ENCODE measurements around the gene ORMDL1. TPM values are rescaled to one million over a fixed set of nuclear protein-coding genes. Genes with fewer than 3 reads are reported as not detected.

ORMDL1 gene
- total and polyA plus RNA-seq, 4 experiments from 2014 or later = 109 to 190 (median 158) TPM

DNA sequence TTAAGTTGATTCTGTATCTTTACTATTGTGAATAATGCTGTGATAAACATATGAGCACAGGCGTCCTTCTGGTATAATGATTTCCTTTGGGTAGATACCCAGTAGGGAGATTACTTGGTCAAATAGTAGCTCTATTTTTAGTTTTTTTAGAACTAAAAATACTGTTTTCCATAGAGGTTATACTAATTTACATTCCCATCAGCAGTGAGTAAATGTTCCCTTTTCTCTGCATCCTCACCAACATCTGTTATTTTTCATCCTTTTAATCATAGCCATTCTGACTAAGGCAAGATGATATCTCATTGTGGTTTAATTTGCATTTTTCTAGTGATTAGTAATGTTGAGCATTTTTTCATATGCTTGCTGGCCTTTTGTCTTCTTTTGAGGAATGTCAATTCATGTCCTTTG lies 35.2 kb upstream of the ORMDL1 start:
- Histone ChIP-seq H3K4me1 (ENCODE audit: insufficient read depth, low read length) (no peaks in the 10 kb centered on the region), H3K27me3 (ENCODE audit: insufficient read depth, low read length) (no peaks in the 10 kb centered on the region), H3K9me3 (ENCODE audit: control insufficient read depth in 1 of 2, low read length in 2 of 2) (no peaks in the 10 kb centered on the region), H3K36me3 (ENCODE audit: insufficient read depth, low read length) (peaks cover 4% of the 10 kb centered on the region), H3K4me3 (ENCODE audit: low read length in 2 of 2) (no peak overlapping the region), H3K27ac (ENCODE audit: low read depth, low read length) (no peak overlapping the region)
- Mint-ChIP-seq H3K27me3 (no peaks in the 10 kb centered on the region), H3K27ac (peak overlapping the region in 2 of 7 donors; percentile 10 to 12), H3K4me3 (no peak overlapping the region), H3K9me3 (no peaks in the 10 kb centered on the region), H3K36me3 (peaks cover 40 to 48% of the 10 kb centered on the region in 2 donors), H3K4me1 (peaks cover 0 to 4% (median 0%) of the 10 kb centered on the region in 4 donors)
- no peak for DNase-seq
- intact Hi-C loops (cut with micrococcal nuclease) = no loop called here
- CTCF ChIA-PET (ENCODE audit: partially characterized antibody) = interaction anchor here (0.8 kb wide), 1 partner anchor 13 kb away, joined by 3 read pairs; no protein-coding TSS in a partner anchor
- POLR2A ChIA-PET (ENCODE audit: partially characterized antibody) = no interaction called here

DNA sequence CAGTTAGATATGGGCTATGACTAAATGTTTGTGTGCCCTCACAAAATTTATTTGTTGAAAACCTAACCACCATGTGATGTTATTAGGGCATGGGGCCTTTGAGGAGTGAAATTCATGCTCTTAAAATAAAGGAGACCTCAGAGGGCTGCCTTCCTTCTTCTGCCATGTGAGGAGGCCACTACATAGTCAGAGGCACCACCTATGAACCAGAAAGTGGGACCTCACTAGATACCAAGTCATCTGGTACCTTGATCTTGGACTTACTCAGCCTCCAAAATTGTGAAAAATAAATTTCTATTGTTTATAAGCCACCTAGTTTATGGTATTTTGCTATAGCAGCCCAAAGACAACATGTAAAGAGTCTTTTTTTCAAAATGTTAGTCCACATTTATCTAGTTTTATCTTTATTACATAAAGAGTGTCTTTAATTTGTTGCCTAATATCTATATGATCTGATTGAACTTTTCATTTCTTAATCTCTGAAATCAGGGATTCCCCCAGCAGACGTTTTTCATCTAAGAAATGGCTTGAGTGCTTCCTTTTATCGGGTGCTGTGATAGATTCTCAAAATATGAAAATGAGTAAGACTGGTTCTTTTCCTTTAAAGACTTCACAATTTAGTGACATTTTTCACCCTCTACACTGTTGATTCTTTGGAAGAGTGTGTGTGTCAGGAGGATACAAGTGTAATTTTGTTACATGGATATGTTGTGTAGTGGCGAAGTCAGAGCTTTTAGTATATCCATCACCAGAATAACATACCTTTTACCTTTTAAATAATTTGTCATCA lies 34.3 kb upstream of the ORMDL1 start:
- intact Hi-C loops (cut with micrococcal nuclease) = no loop called here
- H3K36me3 ChIP-seq (ENCODE audit: insufficient read depth, low read length) = peaks cover 4% of the 10 kb centered on the region
- Mint-ChIP-seq H3K27me3 (no peaks in the 10 kb centered on the region), H3K4me3 (no peak overlapping the region), H3K27ac (no peak overlapping the region), H3K36me3 (peaks cover 43 to 54% of the 10 kb centered on the region in 2 donors), H3K9me3 (no peaks in the 10 kb centered on the region), H3K4me1 (peaks cover 0 to 4% (median 0%) of the 10 kb centered on the region in 4 donors)
- no peak overlapping the region for H3K4me3 ChIP-seq (ENCODE audit: low read length in 2 of 2)
- POLR2A ChIA-PET (ENCODE audit: partially characterized antibody) = no interaction called here
- no peak overlapping the region for H3K27ac ChIP-seq (ENCODE audit: low read depth, low read length)
- no peak for DNase-seq
- no peaks in the 10 kb centered on the region for H3K9me3 ChIP-seq (ENCODE audit: control insufficient read depth in 1 of 2, low read length in 2 of 2)
- no peaks in the 10 kb centered on the region for H3K27me3 ChIP-seq (ENCODE audit: insufficient read depth, low read length)
- CTCF ChIA-PET (ENCODE audit: partially characterized antibody) = interaction anchor here (0.8 kb wide), 1 partner anchor 14 kb away, joined by 3 read pairs; no protein-coding TSS in a partner anchor
- H3K4me1 ChIP-seq (ENCODE audit: insufficient read depth, low read length) = no peaks in the 10 kb centered on the region

DNA sequence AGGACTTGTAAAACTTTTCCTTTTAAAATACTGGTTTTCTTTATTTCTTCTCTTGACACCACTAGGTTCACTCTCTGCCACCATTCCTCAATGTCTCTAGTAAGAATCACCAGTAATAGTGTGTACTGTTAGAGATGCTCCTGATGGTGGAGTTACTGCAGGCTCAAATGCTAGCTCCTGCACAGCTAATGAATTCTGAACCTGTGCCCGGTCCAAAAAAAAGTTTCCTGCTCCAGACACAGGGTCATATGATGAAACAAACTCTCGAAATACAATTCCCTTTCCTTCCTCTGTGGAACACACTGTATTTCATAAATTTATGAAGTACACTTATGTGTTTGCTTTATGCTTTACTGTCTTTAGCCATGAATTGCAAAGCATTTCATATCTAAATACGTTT lies 19.3 kb upstream of the ORMDL1 start:
- Mint-ChIP-seq H3K27ac (no peak overlapping the region), H3K9me3 (no peaks in the 10 kb centered on the region), H3K27me3 (no peaks in the 10 kb centered on the region), H3K4me1 (peaks cover 0 to 8% (median 5%) of the 10 kb centered on the region in 4 donors), H3K4me3 (no peak overlapping the region), H3K36me3 (peaks cover 20 to 25% of the 10 kb centered on the region in 2 donors)
- no peak for DNase-seq
- Histone ChIP-seq H3K36me3 (ENCODE audit: insufficient read depth, low read length) (no peaks in the 10 kb centered on the region), H3K9me3 (ENCODE audit: control insufficient read depth in 1 of 2, low read length in 2 of 2) (no peaks in the 10 kb centered on the region), H3K27me3 (ENCODE audit: insufficient read depth, low read length) (no peaks in the 10 kb centered on the region), H3K4me1 (ENCODE audit: insufficient read depth, low read length) (no peaks in the 10 kb centered on the region), H3K4me3 (ENCODE audit: low read length in 2 of 2) (no peak overlapping the region), H3K27ac (ENCODE audit: low read depth, low read length) (no peak overlapping the region)
- ChIA-PET POLR2A (ENCODE audit: partially characterized antibody) (no interaction called here), CTCF (ENCODE audit: partially characterized antibody) (no interaction called here)
- intact Hi-C loops (cut with micrococcal nuclease) = no loop called here

DNA sequence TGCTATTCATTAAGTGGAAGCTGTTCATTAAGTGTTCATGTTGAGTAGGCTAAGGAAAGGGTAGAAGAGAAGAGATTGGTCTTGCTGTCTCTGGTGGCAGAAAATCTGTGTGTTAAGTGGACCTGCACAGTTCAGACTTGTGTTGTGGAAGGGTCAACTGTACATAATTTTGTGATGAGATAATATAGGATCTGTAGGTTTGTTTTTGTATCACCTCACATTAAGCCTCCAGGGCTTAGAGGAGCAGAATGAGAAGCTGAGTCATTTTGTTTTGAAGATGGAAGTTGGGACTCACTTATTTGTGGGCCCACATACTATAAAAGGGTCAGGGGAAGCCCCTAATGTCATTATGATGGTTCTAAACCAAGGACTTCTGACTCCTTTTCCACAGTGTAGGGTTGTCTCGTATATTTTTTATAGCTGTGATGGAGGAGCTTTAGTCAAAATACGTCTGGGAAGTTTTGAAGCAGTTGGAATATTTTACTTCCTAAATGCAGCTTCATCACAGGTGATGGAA lies 18.3 kb upstream of the ORMDL1 start:
- no peak for DNase-seq
- peaks cover 0 to 8% (median 6%) of the 10 kb centered on the region in 4 donors for H3K4me1 Mint-ChIP-seq
- peaks cover 19 to 25% of the 10 kb centered on the region in 2 donors for H3K36me3 Mint-ChIP-seq
- no peaks in the 10 kb centered on the region for H3K27me3 ChIP-seq (ENCODE audit: insufficient read depth, low read length)
- no peaks in the 10 kb centered on the region for H3K9me3 ChIP-seq (ENCODE audit: control insufficient read depth in 1 of 2, low read length in 2 of 2)
- no peaks in the 10 kb centered on the region for H3K4me1 ChIP-seq (ENCODE audit: insufficient read depth, low read length)
- no peak overlapping the region for H3K27ac ChIP-seq (ENCODE audit: low read depth, low read length)
- intact Hi-C loops (cut with micrococcal nuclease) = no loop called here
- H3K4me3 Mint-ChIP-seq = no peak overlapping the region
- POLR2A ChIA-PET (ENCODE audit: partially characterized antibody) = no interaction called here
- no peak overlapping the region for H3K4me3 ChIP-seq (ENCODE audit: low read length in 2 of 2)
- CTCF ChIA-PET (ENCODE audit: partially characterized antibody) = no interaction called here
- no peaks in the 10 kb centered on the region for H3K36me3 ChIP-seq (ENCODE audit: insufficient read depth, low read length)
- H3K9me3 Mint-ChIP-seq = no peaks in the 10 kb centered on the region
- H3K27me3 Mint-ChIP-seq = no peaks in the 10 kb centered on the region
- H3K27ac Mint-ChIP-seq = no peak overlapping the region

DNA sequence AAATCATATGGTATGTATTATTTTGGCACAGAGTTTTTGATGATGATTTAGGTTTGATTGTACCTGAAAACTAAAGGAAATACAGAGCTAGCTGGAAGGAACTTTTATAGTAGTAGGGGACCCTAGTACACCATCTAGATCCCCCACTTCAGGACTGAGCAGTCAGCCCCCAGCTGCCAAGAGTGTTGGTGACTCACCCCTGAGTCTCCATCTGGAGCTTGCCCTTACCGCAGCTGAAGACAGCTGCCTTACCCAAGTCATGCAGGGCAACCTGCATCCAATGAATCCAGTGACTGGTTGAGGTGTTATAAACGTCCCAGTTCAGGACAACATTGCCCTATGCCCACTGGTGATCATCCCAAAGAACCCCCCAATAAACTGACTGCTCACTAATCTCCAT lies 15.4 kb upstream of the ORMDL1 start:
- H3K36me3 ChIP-seq (ENCODE audit: insufficient read depth, low read length) = peaks cover 6% of the 10 kb centered on the region
- no peak overlapping the region for H3K4me3 ChIP-seq (ENCODE audit: low read length in 2 of 2)
- H3K4me1 ChIP-seq (ENCODE audit: insufficient read depth, low read length) = no peaks in the 10 kb centered on the region
- Mint-ChIP-seq H3K27me3 (no peaks in the 10 kb centered on the region), H3K27ac (peak overlapping the region in 1 of 7 donors; percentile 34), H3K36me3 (peaks cover 26 to 33% of the 10 kb centered on the region in 2 donors), H3K4me3 (no peak overlapping the region), H3K9me3 (no peaks in the 10 kb centered on the region), H3K4me1 (peaks cover 0 to 8% (median 6%) of the 10 kb centered on the region in 4 donors)
- no peaks in the 10 kb centered on the region for H3K27me3 ChIP-seq (ENCODE audit: insufficient read depth, low read length)
- no peak for DNase-seq
- no peaks in the 10 kb centered on the region for H3K9me3 ChIP-seq (ENCODE audit: control insufficient read depth in 1 of 2, low read length in 2 of 2)
- no peak overlapping the region for H3K27ac ChIP-seq (ENCODE audit: low read depth, low read length)
- POLR2A ChIA-PET (ENCODE audit: partially characterized antibody) = interaction anchor here (2.0 kb wide), 1 partner anchor 15 kb away, joined by 8 read pairs; the partner anchor contains the start of genes ORMDL1 and PMS1
- intact Hi-C loops (cut with micrococcal nuclease) = no loop called here
- CTCF ChIA-PET (ENCODE audit: partially characterized antibody) = interaction anchor here (0.9 to 1.6 kb wide), 4 partner anchors 9 to 139 kb away, joined by 3 to 5 read pairs (median 3); partner anchors contain the start of genes ORMDL1, OSGEPL1 and PMS1

DNA sequence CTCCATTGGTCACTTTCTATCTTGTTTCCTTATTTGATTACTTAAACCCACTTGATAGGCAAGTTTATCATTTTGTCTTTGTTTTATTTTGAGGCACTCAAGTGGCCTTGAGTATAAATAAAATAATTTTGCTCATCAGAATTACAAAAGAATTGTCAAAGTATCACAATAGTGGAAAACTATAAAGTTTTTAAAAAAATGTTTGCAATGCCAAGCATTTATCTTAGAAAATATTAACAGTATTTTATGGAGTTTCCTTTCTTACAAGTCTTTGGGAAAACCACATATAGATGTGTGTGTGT lies 14.8 kb upstream of the ORMDL1 start:
- peaks cover 0 to 8% (median 6%) of the 10 kb centered on the region in 4 donors for H3K4me1 Mint-ChIP-seq
- H3K9me3 Mint-ChIP-seq = no peaks in the 10 kb centered on the region
- peaks cover 30 to 36% of the 10 kb centered on the region in 2 donors for H3K36me3 Mint-ChIP-seq
- Histone ChIP-seq H3K4me1 (ENCODE audit: insufficient read depth, low read length) (no peaks in the 10 kb centered on the region), H3K9me3 (ENCODE audit: control insufficient read depth in 1 of 2, low read length in 2 of 2) (no peaks in the 10 kb centered on the region), H3K36me3 (ENCODE audit: insufficient read depth, low read length) (peaks cover 6% of the 10 kb centered on the region), H3K27me3 (ENCODE audit: insufficient read depth, low read length) (no peaks in the 10 kb centered on the region), H3K27ac (ENCODE audit: low read depth, low read length) (no peak overlapping the region), H3K4me3 (ENCODE audit: low read length in 2 of 2) (no peak overlapping the region)
- POLR2A ChIA-PET (ENCODE audit: partially characterized antibody) = interaction anchor here (1.2 to 2.0 kb wide), 2 partner anchors 15 to 357 kb away, joined by 4 to 8 read pairs; partner anchors contain the start of genes ORMDL1 and PMS1
- CTCF ChIA-PET (ENCODE audit: partially characterized antibody) = interaction anchor here (0.7 to 1.2 kb wide), 7 partner anchors 10 to 125 kb away, joined by 3 to 5 read pairs (median 3); partner anchors contain the start of genes ANKAR, ORMDL1, OSGEPL1 and PMS1
- intact Hi-C loops (cut with micrococcal nuclease) = no loop called here
- no peaks in the 10 kb centered on the region for H3K27me3 Mint-ChIP-seq
- no peak overlapping the region for H3K27ac Mint-ChIP-seq
- no peak for DNase-seq
- H3K4me3 Mint-ChIP-seq = no peak overlapping the region

DNA sequence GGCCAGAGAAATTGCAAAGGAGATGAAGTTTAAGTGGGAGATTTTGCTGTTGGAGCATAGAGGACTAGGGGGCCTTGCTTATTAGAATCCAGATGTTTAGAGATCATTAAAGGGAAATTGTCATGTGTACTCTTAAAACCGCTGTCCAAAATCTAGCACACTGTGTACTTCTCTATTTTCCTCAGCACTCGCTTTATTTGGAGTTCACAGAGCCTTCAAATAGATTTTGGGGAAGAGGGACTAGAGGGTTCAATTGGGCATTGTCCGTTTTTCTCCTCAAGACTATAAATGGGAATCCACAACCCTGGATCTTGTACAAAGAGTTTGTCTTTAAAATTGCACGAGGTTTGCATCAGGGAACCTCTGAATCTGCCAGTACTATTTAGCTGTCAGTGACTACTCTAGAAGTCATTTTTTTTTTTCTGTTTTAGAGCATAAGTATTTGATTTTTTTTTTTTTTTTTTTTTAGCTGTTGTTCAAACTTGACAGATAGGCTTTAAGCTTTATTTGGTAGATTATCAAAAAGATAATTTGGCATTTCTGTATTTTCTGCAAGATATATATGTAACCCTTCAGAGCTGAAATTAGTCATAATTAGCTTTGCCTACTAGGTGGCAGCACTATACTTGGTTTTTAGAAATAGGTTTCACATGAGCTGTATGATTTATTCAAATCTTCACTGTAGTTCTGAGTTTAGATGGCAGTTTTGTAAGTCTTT lies 14.3 kb upstream of the ORMDL1 start:
- Histone ChIP-seq H3K27ac (ENCODE audit: low read depth, low read length) (no peak overlapping the region), H3K4me3 (ENCODE audit: low read length in 2 of 2) (no peak overlapping the region), H3K9me3 (ENCODE audit: control insufficient read depth in 1 of 2, low read length in 2 of 2) (no peaks in the 10 kb centered on the region), H3K36me3 (ENCODE audit: insufficient read depth, low read length) (peaks cover 8% of the 10 kb centered on the region), H3K4me1 (ENCODE audit: insufficient read depth, low read length) (no peaks in the 10 kb centered on the region), H3K27me3 (ENCODE audit: insufficient read depth, low read length) (no peaks in the 10 kb centered on the region)
- Mint-ChIP-seq H3K27me3 (no peaks in the 10 kb centered on the region), H3K4me1 (peaks cover 0 to 8% (median 6%) of the 10 kb centered on the region in 4 donors), H3K36me3 (peaks cover 32 to 34% of the 10 kb centered on the region in 2 donors), H3K27ac (no peak overlapping the region), H3K4me3 (no peak overlapping the region), H3K9me3 (no peaks in the 10 kb centered on the region)
- ChIA-PET CTCF (ENCODE audit: partially characterized antibody) (interaction anchor here (0.7 to 1.2 kb wide), 8 partner anchors 14 to 124 kb away, joined by 3 to 5 read pairs (median 3); partner anchors contain the start of genes ANKAR, ORMDL1, OSGEPL1 and PMS1), POLR2A (ENCODE audit: partially characterized antibody) (interaction anchor here (1.2 to 2.0 kb wide), 2 partner anchors 14 to 356 kb away, joined by 4 to 8 read pairs; partner anchors contain the start of genes ORMDL1 and PMS1)
- DNase-seq = no peak
- intact Hi-C loops (cut with micrococcal nuclease) = no loop called here
